ENCODE measurements around the gene ECM2. TPM values are rescaled to one million over a fixed set of nuclear protein-coding genes. Genes with fewer than 3 reads are reported as not detected.

ECM2 gene
- total RNA-seq, 1 donor from 2014 or later, result 9.4 TPM

DNA sequence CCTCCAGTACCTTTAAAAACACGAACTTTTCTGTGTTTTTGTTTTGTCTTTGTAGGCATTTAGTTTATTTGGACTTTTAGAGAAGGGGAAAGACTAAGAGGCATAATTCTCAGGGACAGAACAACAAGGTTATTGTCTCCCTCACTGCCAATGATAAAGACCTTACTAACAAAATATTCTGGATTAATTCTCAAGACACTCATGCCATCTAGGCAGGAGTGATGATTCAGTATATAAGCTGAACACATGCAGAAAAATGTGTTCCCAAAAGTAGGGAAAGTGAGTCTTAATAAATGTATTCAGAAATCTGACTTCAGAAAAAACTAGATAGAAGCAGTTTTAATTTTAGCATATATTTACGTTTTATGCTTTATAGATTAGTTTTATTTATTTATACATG, 36.1 kb downstream of the ECM2 start:
- DNase-seq (no peak), ATAC-seq (no peak)
- Histone ChIP-seq H3K4me1 (peaks cover 3% of the 10 kb centered on the region), H3K27me3 (ENCODE audit: low read depth) (no peaks in the 10 kb centered on the region), H3K4me3 (no peak overlapping the region), H3K9me3 (no peaks in the 10 kb centered on the region), H3K27ac (no peak overlapping the region), H3K36me3 (no peaks in the 10 kb centered on the region)
- intact Hi-C loops (cut with DNase I), result no loop called here
- TF ChIP-seq, protein P1, sequence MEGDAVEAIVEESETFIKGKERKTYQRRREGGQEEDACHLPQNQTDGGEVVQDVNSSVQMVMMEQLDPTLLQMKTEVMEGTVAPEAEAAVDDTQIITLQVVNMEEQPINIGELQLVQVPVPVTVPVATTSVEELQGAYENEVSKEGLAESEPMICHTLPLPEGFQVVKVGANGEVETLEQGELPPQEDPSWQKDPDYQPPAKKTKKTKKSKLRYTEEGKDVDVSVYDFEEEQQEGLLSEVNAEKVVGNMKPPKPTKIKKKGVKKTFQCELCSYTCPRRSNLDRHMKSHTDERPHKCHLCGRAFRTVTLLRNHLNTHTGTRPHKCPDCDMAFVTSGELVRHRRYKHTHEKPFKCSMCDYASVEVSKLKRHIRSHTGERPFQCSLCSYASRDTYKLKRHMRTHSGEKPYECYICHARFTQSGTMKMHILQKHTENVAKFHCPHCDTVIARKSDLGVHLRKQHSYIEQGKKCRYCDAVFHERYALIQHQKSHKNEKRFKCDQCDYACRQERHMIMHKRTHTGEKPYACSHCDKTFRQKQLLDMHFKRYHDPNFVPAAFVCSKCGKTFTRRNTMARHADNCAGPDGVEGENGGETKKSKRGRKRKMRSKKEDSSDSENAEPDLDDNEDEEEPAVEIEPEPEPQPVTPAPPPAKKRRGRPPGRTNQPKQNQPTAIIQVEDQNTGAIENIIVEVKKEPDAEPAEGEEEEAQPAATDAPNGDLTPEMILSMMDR (IDR thresholded peaks at IDR 0.05), result no peak

DNA sequence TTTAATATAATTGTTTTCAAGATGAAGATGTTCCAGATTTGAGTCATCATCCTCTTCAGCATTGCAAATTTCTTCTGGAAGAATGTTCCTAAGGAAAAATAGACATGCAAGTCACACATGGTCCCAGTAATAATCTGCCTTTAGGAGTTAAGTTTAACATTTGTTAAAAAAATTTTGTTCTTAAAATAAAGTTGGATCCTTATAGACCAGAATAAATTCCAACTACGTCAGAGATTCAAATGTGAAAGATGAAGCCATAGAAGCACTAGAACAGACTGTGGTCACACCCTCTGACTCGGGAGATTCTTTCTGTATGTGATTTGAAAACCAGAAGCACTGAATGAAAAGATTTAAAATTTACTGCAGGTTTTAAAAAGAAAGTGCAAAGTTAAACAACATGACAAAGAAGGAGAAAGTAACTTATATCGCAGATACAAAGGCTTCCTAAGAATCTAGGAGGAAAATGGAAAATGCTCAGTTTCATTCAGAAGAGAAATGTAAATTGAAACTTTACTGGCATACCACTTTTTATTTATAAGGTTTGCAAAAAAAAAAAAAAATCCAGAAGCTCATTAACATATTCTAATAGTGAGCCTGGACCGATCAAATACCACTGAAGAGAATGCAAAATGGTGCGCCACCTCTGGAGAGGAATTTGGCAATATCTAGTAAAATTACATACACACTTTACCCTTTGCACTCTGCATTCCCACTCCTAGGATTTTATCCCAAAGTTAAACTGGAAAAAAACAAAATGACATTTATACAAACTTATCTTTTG, 39.2 kb downstream of the ECM2 start:
- no peaks in the 10 kb centered on the region for H3K27me3 ChIP-seq (ENCODE audit: low read depth)
- TF ChIP-seq, protein P1 (IDR thresholded peaks at IDR 0.05), result no peak
- DNase-seq (no peak), ATAC-seq (no peak)
- no peaks in the 10 kb centered on the region for H3K9me3 ChIP-seq
- H3K36me3 ChIP-seq, result no peaks in the 10 kb centered on the region
- no peaks in the 10 kb centered on the region for H3K4me1 ChIP-seq
- no peak overlapping the region for H3K27ac ChIP-seq
- intact Hi-C loops (cut with DNase I), result no loop called here
- no peak overlapping the region for H3K4me3 ChIP-seq

DNA sequence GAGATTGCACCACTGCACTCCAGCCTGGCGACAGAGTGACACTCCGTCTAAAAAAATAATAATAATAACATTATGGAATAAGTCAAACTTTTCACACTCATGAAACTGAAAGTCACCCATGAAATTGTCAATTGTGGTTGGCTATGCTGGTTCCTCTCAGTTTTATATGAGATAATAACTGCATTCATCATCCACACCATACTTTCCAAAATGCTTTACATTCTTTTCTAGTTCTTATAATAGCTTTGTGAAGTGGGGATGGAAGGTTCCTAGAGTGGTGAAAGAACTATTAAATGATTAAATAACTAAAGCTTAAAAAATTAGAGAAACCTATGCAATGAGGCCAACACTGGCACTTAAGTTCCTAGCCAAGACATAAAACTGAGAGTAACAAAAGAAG, 40.9 kb downstream of the ECM2 start:
- H3K27ac ChIP-seq, result no peak overlapping the region
- H3K4me1 ChIP-seq, result peaks cover under 1% of the 10 kb centered on the region
- H3K36me3 ChIP-seq, result no peaks in the 10 kb centered on the region
- no peak for DNase-seq
- H3K9me3 ChIP-seq, result no peaks in the 10 kb centered on the region
- no peak overlapping the region for H3K4me3 ChIP-seq
- TF ChIP-seq, protein P1 (IDR thresholded peaks at IDR 0.05), result no peak
- no peak for ATAC-seq
- intact Hi-C loops (cut with DNase I), result no loop called here
- H3K27me3 ChIP-seq (ENCODE audit: low read depth), result no peaks in the 10 kb centered on the region

DNA sequence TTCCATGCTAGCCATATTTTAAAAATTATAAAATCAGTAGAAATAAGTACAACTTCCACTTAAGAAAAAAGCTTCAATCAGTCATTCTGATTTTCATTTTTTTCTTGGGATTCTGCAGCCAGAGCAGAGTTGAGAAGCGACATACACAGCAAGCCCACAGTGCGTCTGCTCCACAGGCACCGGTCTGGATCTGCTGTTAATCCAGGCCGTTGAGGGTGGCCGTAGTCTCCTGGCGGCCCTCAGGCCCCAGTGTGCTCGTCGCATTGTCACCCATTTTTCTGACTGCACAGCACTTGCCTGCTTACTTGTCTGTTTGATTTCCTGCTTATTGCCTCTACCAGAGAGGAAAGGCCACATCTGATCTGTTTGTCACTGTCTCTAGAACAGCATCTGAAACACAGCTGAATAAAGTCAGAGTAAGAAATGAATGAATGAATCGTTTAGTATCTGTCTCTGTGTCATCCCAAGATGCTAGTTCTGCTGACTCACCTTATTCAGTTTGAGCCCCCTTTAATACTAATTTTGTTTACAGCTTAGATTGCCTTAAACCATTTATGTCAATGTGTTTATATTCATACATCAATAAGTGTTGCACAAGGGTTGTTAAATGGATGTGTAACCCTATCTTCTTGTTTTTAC, 41.9 kb downstream of the ECM2 start:
- Histone ChIP-seq H3K4me1 (peaks cover 5% of the 10 kb centered on the region), H3K4me3 (no peak overlapping the region), H3K36me3 (no peaks in the 10 kb centered on the region), H3K9me3 (no peaks in the 10 kb centered on the region), H3K27ac (no peak overlapping the region), H3K27me3 (ENCODE audit: low read depth) (no peaks in the 10 kb centered on the region)
- intact Hi-C loops (cut with DNase I), result no loop called here
- DNase-seq (no peak), ATAC-seq (no peak)
- TF ChIP-seq, protein P1 (IDR thresholded peaks at IDR 0.05), result no peak

DNA sequence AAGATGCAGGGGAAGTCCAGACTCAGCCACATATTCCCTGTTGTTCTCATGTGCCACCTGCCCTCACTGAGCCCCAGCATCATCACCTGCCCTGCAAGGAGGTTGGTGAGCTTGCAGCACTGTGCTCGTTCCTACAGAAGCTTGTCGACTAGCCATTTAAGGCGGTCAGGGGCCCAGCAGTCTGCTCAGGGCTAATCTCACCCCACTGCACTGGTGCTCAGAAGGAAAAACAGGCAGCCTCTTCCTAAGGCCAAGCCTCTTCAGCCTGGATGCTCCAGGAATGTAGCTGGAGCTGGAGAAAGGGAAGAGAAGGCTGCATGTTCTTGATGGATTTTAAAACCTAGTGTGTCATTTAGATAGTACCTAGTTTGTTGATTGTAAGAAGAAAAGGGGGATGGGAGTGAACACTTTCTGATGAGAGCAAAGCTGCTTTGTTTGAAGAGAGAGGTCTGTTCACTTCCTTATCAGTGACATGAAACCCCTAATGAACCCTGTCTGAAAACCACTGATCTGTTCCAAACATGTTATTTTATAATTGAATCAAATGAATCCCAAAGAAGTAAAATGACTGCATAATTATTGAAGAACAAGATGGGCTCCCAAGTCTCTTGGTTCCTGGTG, 42.9 kb downstream of the ECM2 start:
- DNase-seq, result no peak
- intact Hi-C loops (cut with DNase I), result no loop called here
- peaks cover 5% of the 10 kb centered on the region for H3K4me1 ChIP-seq
- no peak overlapping the region for H3K4me3 ChIP-seq
- no peak overlapping the region for H3K27ac ChIP-seq
- no peaks in the 10 kb centered on the region for H3K36me3 ChIP-seq
- no peak for ATAC-seq
- H3K9me3 ChIP-seq, result no peaks in the 10 kb centered on the region
- H3K27me3 ChIP-seq (ENCODE audit: low read depth), result no peaks in the 10 kb centered on the region
- TF ChIP-seq, protein P1 (IDR thresholded peaks at IDR 0.05), result no peak
